Dedifferentiated amniotic fluid mesenchymal stem cell (primary cell): ENCODE results near the gene RNF217.
"Not testable (repeated sequence)": the region's sequence is repeated elsewhere in the genome, so short reads cannot be mapped to it uniquely, and the experiment has no call there.

Source experiments
- DNase-seq: peaks from one replicate; pipeline ENCODE4 v3.0.0-alpha.2; 2016; ENCODE audit errors: extremely low spot score

RNF217 gene

GRCh38 chr6:125050663-125051318, 88.6 kb downstream of the RNF217 start:
- no peak for DNase-seq

GRCh38 chr6:125053809-125054208, 91.6 kb downstream of the RNF217 start:
- no peak for DNase-seq

- DNase-seq: no peak
Observed at GRCh38 chr6:125054331-125054730, 92.1 kb downstream of the RNF217 start.

GRCh38 chr6:125057392-125058246, 95.4 kb downstream of the RNF217 start:
- DNase-seq: no peak

- no peak for DNase-seq
Observed at GRCh38 chr6:125058546-125058945, 96.3 kb downstream of the RNF217 start.

GRCh38 chr6:125063307-125063706, 101.1 kb downstream of the RNF217 start:
- DNase-seq: no peak

GRCh38 chr6:125066140-125066539, 103.9 kb downstream of the RNF217 start:
- no peak for DNase-seq

- no peak for DNase-seq
Observed at GRCh38 chr6:125066964-125067363, 104.7 kb downstream of the RNF217 start.

GRCh38 chr6:125067552-125067951, 105.3 kb downstream of the RNF217 start:
- DNase-seq: no peak

GRCh38 chr6:125073071-125073470, 110.8 kb downstream of the RNF217 start:
- no peak for DNase-seq

GRCh38 chr6:125074120-125074519, 111.9 kb downstream of the RNF217 start:
- DNase-seq: no peak

- not testable (repeated sequence) for DNase-seq
Observed at GRCh38 chr6:125075073-125075472, 112.8 kb downstream of the RNF217 start.

- DNase-seq: no peak
Observed at GRCh38 chr6:125075741-125076481, 113.7 kb downstream of the RNF217 start.

- no peak for DNase-seq
Observed at GRCh38 chr6:125076482-125076742, 114.2 kb downstream of the RNF217 start.

- peak; percentile 15 for DNase-seq
Observed at GRCh38 chr6:125077453-125077852, 115.2 kb downstream of the RNF217 start.

GRCh38 chr6:125078602-125079321, 116.5 kb downstream of the RNF217 start:
- no peak for DNase-seq

- DNase-seq: no peak
Observed at GRCh38 chr6:125082908-125083683, 120.9 kb downstream of the RNF217 start.

GRCh38 chr6:125083684-125083990, 121.4 kb downstream of the RNF217 start:
- no peak for DNase-seq

- DNase-seq: no peak
Observed at GRCh38 chr6:125086716-125087115, 124.5 kb downstream of the RNF217 start.

GRCh38 chr6:125088963-125089362, 126.7 kb downstream of the RNF217 start:
- no peak for DNase-seq

- no peak for DNase-seq
Observed at GRCh38 chr6:125094563-125094962, 132.3 kb downstream of the RNF217 start.
